H1 (cell line): ENCODE data around the gene ZCCHC10. TPM values are rescaled to one million over a fixed set of nuclear protein-coding genes. Genes with fewer than 3 reads are reported as not detected.

Experiments
- CTCF ChIA-PET: fragments of 300-600 bp; sonication (Branson Sonifier 250); formaldehyde crosslinking; loops from one replicate; lab custom pipeline; 2021; ENCODE audit not compliant: partially characterized antibody; lab: Charles Lee
- POLR2A ChIA-PET: fragments of 300-600 bp; sonication (Branson Sonifier 250); formaldehyde crosslinking; loops from one replicate; lab custom pipeline; 2021; ENCODE audit warnings: inconsistent platforms; ENCODE audit not compliant: partially characterized antibody; lab: Charles Lee
- DNase-seq, 2 experiments: peaks; one replicate each; pipeline versions ENCODE4 v3.0.0 to v3.0.0-alpha.2; 2010 to 2022; ENCODE audit warnings: low spot score in 2 of 2, low read depth in 1 of 2, mixed read lengths in 1 of 2
- FAIRE-seq: peaks from 2 replicates; lab custom pipeline; 2011; peaks lifted over from hg19 to GRCh38; lab: Jason Lieb, UNC
- H2AFZ ChIP-seq: 2 replicates; pipeline ENCODE4 v1.8.1; 2012; ENCODE audit warnings: low read length, inconsistent platforms
- H2AK5ac ChIP-seq: 2 replicates; pipeline ENCODE4 v1.6.1; 2013; ENCODE audit warnings: low read depth, low read length
- H2BK120ac ChIP-seq: replicated peaks from 2 replicates; pipeline ENCODE3; 2013; ENCODE audit warnings: low read depth, low read length, inconsistent platforms
- H2BK12ac ChIP-seq: 2 replicates; pipeline ENCODE4 v1.6.1; 2013; ENCODE audit warnings: low read depth, low read length
- H2BK15ac ChIP-seq: 2 replicates; pipeline ENCODE4 v1.6.1; 2013; ENCODE audit warnings: low read length
- H2BK20ac ChIP-seq: 2 replicates; pipeline ENCODE4 v1.6.1; 2013; ENCODE audit warnings: low read length
- H2BK5ac ChIP-seq: 2 replicates; pipeline ENCODE4 v1.6.1; 2013; ENCODE audit warnings: low read depth, low read length
- H3K14ac ChIP-seq: 2 replicates; pipeline ENCODE4 v1.6.1; 2013; ENCODE audit warnings: inconsistent platforms; ENCODE audit not compliant: insufficient read length
- H3K18ac ChIP-seq: 2 replicates; pipeline ENCODE4 v1.6.1; 2013; ENCODE audit warnings: low read length; ENCODE audit errors: extremely low read depth
- H3K23ac ChIP-seq: 2 replicates; pipeline ENCODE4 v1.6.1; 2013; ENCODE audit warnings: inconsistent platforms; ENCODE audit not compliant: insufficient read length
- H3K23me2 ChIP-seq: 2 replicates; pipeline ENCODE4 v1.6.1; 2013; ENCODE audit warnings: low read depth, low read length
- H3K27ac ChIP-seq: 2 replicates; pipeline ENCODE4 v1.6.1; 2011; ENCODE audit warnings: low read depth, low read length, inconsistent platforms
- H3K27me3 ChIP-seq, 4 experiments: replicated peaks in 1 of 4; 1 replicate in 1 of 4; 2 replicates in 3 of 4; pipeline versions ENCODE4 v1.6.1 to v1.8.1; 2011 to 2013; ENCODE audit warnings: low read length in 3 of 4, mild to moderate bottlenecking in 3 of 4, inconsistent platforms in 2 of 4, mixed read lengths in 2 of 4, moderate library complexity in 1 of 4; ENCODE audit not compliant: control insufficient read depth in 3 of 4, insufficient read depth in 3 of 4; ENCODE audit errors: extremely low read depth in 1 of 4
- H3K36me3 ChIP-seq, 4 experiments: 2 replicates each; pipeline versions ENCODE4 v1.6.1 to v1.8.1; 2011 to 2013; ENCODE audit warnings: mild to moderate bottlenecking in 4 of 4, low read length in 3 of 4, moderate library complexity in 2 of 4, control low read depth in 1 of 4, inconsistent platforms in 1 of 4; ENCODE audit not compliant: insufficient read depth in 4 of 4, control insufficient read depth in 2 of 4
- H3K4ac ChIP-seq: replicated peaks from 2 replicates; pipeline ENCODE3; 2013; ENCODE audit warnings: low read length, low read depth, mixed read lengths, inconsistent platforms; ENCODE audit not compliant: insufficient read length
- H3K4me1 ChIP-seq, 4 experiments: replicated peaks in 1 of 4; 1 replicate in 1 of 4; 2 replicates in 3 of 4; pipeline versions ENCODE4 v1.6.1 to v1.8.1; 2011 to 2013; ENCODE audit warnings: low read length in 3 of 4, inconsistent platforms in 2 of 4, mixed read lengths in 1 of 4; ENCODE audit not compliant: insufficient read depth in 4 of 4, control insufficient read depth in 3 of 4
- H3K4me2 ChIP-seq, 2 experiments: 2 replicates each; pipeline versions ENCODE4 v1.6.1 to v1.8.1; 2011 to 2013; ENCODE audit warnings: low read depth in 2 of 2, low read length in 2 of 2, control low read depth in 1 of 2, inconsistent platforms in 1 of 2, mild to moderate bottlenecking in 1 of 2; ENCODE audit not compliant: insufficient read depth in 1 of 2
- H3K4me3 ChIP-seq, 4 experiments: fragments of 200-600, 300-600 bp in 1 of 4; sonication (generic), shearing (Covaris generic), sonication (Bioruptor Twin) in 1 of 4; 2 replicates each; pipeline versions ENCODE4 v1.5.1 to v1.8.1; 2011 to 2016; ENCODE audit warnings: low read length in 4 of 4, low read depth in 3 of 4, control low read depth in 2 of 4, inconsistent platforms in 2 of 4, mild to moderate bottlenecking in 2 of 4, mixed read lengths in 1 of 4, moderate library complexity in 1 of 4; ENCODE audit not compliant: insufficient read depth in 2 of 4; ENCODE audit errors: extremely low read depth in 1 of 4
- H3K56ac ChIP-seq: replicated peaks from 2 replicates; pipeline ENCODE3; 2013; ENCODE audit warnings: low read depth, mild to moderate bottlenecking, mixed read lengths, low read length, inconsistent platforms; ENCODE audit not compliant: insufficient read length
- H3K79me1 ChIP-seq: 2 replicates; pipeline ENCODE4 v1.6.1; 2013; ENCODE audit warnings: low read depth, low read length, control low read depth
- H3K79me2 ChIP-seq, 2 experiments: 2 replicates each; pipeline versions ENCODE4 v1.6.1 to v1.8.1; 2012 to 2013; ENCODE audit warnings: low read length in 2 of 2, mild to moderate bottlenecking in 2 of 2, inconsistent platforms in 1 of 2; ENCODE audit not compliant: insufficient read depth in 2 of 2, control insufficient read depth in 1 of 2
- H3K9ac ChIP-seq, 4 experiments: replicated peaks in 1 of 4; 1 replicate in 1 of 4; 2 replicates in 3 of 4; pipeline versions ENCODE4 v1.6.1 to v1.8.1; 2011 to 2013; ENCODE audit warnings: low read depth in 3 of 4, low read length in 3 of 4, control low read depth in 2 of 4, mild to moderate bottlenecking in 2 of 4, moderate library complexity in 2 of 4, inconsistent platforms in 1 of 4; ENCODE audit errors: extremely low read depth in 1 of 4
- H3K9me3 ChIP-seq, 2 experiments: 2 replicates each; pipeline versions ENCODE4 v1.6.1 to v1.8.1; 2012 to 2013; ENCODE audit warnings: mild to moderate bottlenecking in 2 of 2, moderate library complexity in 2 of 2, control low read depth in 1 of 2, inconsistent platforms in 1 of 2, low read depth in 1 of 2, low read length in 1 of 2, mixed read lengths in 1 of 2; ENCODE audit not compliant: insufficient read depth in 2 of 2
- H4K20me1 ChIP-seq, 2 experiments: replicated peaks in 1 of 2; 2 replicates each; pipeline versions ENCODE3 to v1.8.1; 2011 to 2013; ENCODE audit warnings: inconsistent platforms in 2 of 2, low read length in 2 of 2, mild to moderate bottlenecking in 1 of 2; ENCODE audit not compliant: insufficient read depth in 2 of 2, control insufficient read depth in 1 of 2
- H4K5ac ChIP-seq: 2 replicates; pipeline ENCODE4 v1.6.1; 2013; ENCODE audit warnings: low read length, low read depth, mixed read lengths, inconsistent platforms; ENCODE audit not compliant: insufficient read length
- H4K8ac ChIP-seq: 2 replicates; pipeline ENCODE4 v1.8.0; 2013; ENCODE audit warnings: mild to moderate bottlenecking, moderate library complexity, low read length, inconsistent platforms; ENCODE audit not compliant: insufficient read depth; ENCODE audit errors: extremely low read depth
- H4K91ac ChIP-seq: replicated peaks from 2 replicates; pipeline ENCODE3; 2013; ENCODE audit warnings: low read length, mixed read lengths, inconsistent platforms; ENCODE audit not compliant: insufficient read length
- BRCA1 ChIP-seq: IDR thresholded peaks from 2 replicates; pipeline ENCODE4 v1.6.1; 2012; ENCODE audit warnings: low read depth, low read length, improper control_type of control experiment
- CBX5 ChIP-seq: fragments of 300-800, 300-1000 bp; sonication (generic); IDR thresholded peaks from 2 replicates; pipeline ENCODE4 v1.7.1; 2016; ENCODE audit warnings: antibody characterized with exemption, low read length, low read depth
- CHD1 ChIP-seq: IDR thresholded peaks from 2 replicates; pipeline ENCODE4 v1.6.1; 2012; ENCODE audit warnings: low read depth, low read length, improper control_type of control experiment
- CHD2 ChIP-seq: IDR thresholded peaks from 2 replicates; pipeline ENCODE4 v1.6.1; 2012; ENCODE audit warnings: low read length, improper control_type of control experiment
- KDM1A ChIP-seq: fragments of 200-600, 300-600 bp; sonication (generic); IDR thresholded peaks from 2 replicates; pipeline ENCODE4 v1.7.1; 2016; ENCODE audit warnings: mild to moderate bottlenecking, low read length, borderline replicate concordance
- MAFK ChIP-seq: IDR thresholded peaks from 2 replicates; pipeline ENCODE4 v1.6.1; 2012; ENCODE audit warnings: low read depth, mild to moderate bottlenecking, improper control_type of control experiment, low read length
- NANOG ChIP-seq: IDR thresholded peaks from 2 replicates; pipeline ENCODE4 v1.6.1; 2011; ENCODE audit warnings: low read length, low read depth, mild to moderate bottlenecking, inconsistent platforms; ENCODE audit not compliant: insufficient read depth, poor library complexity, severe bottlenecking
- POLR2AphosphoS5 ChIP-seq: IDR thresholded peaks from 2 replicates; pipeline ENCODE4 v1.6.1; 2011; ENCODE audit warnings: low read depth, low read length
- RXRA ChIP-seq: IDR thresholded peaks from 2 replicates; pipeline ENCODE4 v1.6.1; 2011; ENCODE audit warnings: low read depth, mild to moderate bottlenecking, low read length, moderate library complexity; ENCODE audit not compliant: insufficient read depth
- SP2 ChIP-seq: IDR thresholded peaks from 2 replicates; pipeline ENCODE4 v1.6.1; 2012; ENCODE audit warnings: mild to moderate bottlenecking, low read length, inconsistent platforms
- YY1 ChIP-seq: IDR thresholded peaks from 2 replicates; pipeline ENCODE4 v1.6.1; 2011; ENCODE audit warnings: low read depth, mild to moderate bottlenecking, low read length
- ZNF274 ChIP-seq: IDR thresholded peaks from 2 replicates; pipeline ENCODE4 v1.7.0; 2012; ENCODE audit warnings: low read length, borderline replicate concordance; ENCODE audit errors: extremely low read depth
- WGBS, 2 experiments: shearing (Covaris generic) in 1 of 2; methylation state at CpG; one replicate each; pipeline versions ENCODE4 v1.1.6 to v1.1.7; 2013 to 2015; ENCODE audit warnings: low lambda C conversion rate in 2 of 2, mixed read lengths in 2 of 2, inconsistent platforms in 1 of 2, low coverage in 1 of 2, missing lambda C conversion rate in 1 of 2; ENCODE audit not compliant: insufficient replicate concordance in 2 of 2, insufficient coverage in 1 of 2, insufficient read length in 1 of 2; ENCODE audit errors: extremely low coverage in 1 of 2, missing lambda C conversion rate in 1 of 2; 5-methylcytosine and 5-hydroxymethylcytosine counted together
- polyA plus RNA-seq, 7 experiments: library from polyadenylated mRNA; depleted of rRNA in 3 of 7; stranded (reverse) in 5 of 7; unstranded in 2 of 7; fragments of >200 nt in 5 of 7; fragments of 200-250 nt in 2 of 7; gene quantifications; 1 replicate in 5 of 7; 2 replicates in 1 of 7; 4 replicates in 1 of 7; pipeline versions ENCODE4 v1.2.1 to v1.2.3, GENCODE V29; 2011 to 2013; ENCODE audit warnings: missing spikeins in 2 of 7, mixed read lengths in 2 of 7
- total RNA-seq: library from RNA; stranded (reverse); fragmentation: NEBNext Ultra II Directional; extraction: Animal tissue kit (Norgen Biotek cat#: 25700); gene quantifications from 2 replicates; pipeline ENCODE4 v1.2.1, GENCODE V29; 2021

ZCCHC10 gene
- total and polyA plus RNA-seq, 2 of the 8 experiments (the other 6 are each of a cell fraction or from before 2014, with no cell fraction given) = 22.4 to 32.9 TPM

GRCh38 chr5:132963171-132964104 lies 62.9 kb downstream of the ZCCHC10 start, which contains the start of gene AFF4:
TSS of gene AFF4 (minus strand) at chr5:132963634. CDS start at chr5:132937189, 26,445 bp downstream.
- Histone ChIP-seq H3K56ac (peak within 1 kb of the TSS; percentile 97), H2BK15ac (no peak within 1 kb of the TSS), H3K79me1 (no peaks in the 10 kb centered on the region), H2BK12ac (peak within 1 kb of the TSS; percentile 31; the same call in 1 of the 2 replicates), H4K8ac (peak within 1 kb of the TSS; percentile 87), H3K36me3 (no peaks in the 10 kb centered on the region), H3K14ac (peak within 1 kb of the TSS; percentile 40), H3K4me2 (peak within 1 kb of the TSS; percentile 76 to 83), H3K79me2 (peaks cover 24 to 45% of the 10 kb centered on the region in 2 experiments), H2BK5ac (peak within 1 kb of the TSS; percentile 92), H3K27me3 (no peaks in the 10 kb centered on the region), H2BK20ac (no peak within 1 kb of the TSS), H4K5ac (peak within 1 kb of the TSS; percentile 99), H2BK120ac (peak within 1 kb of the TSS; percentile 39), H3K27ac (peak within 1 kb of the TSS; percentile 89), H3K4ac (peak within 1 kb of the TSS; percentile 87), H3K4me3 (peak within 1 kb of the TSS; percentile 77 to 95 (median 86)), H2AK5ac (no peak within 1 kb of the TSS), H3K18ac (peak within 1 kb of the TSS; percentile 94), H3K4me1 (no peaks in the 10 kb centered on the region), H3K9me3 (no peaks in the 10 kb centered on the region), H4K20me1 (peaks cover 0 to 4% of the 10 kb centered on the region in 2 experiments), H3K9ac (peak within 1 kb of the TSS; percentile 84 to 98 (median 95)), H3K23me2 (peaks cover 10% of the 10 kb centered on the region), H2AFZ (peak within 1 kb of the TSS; percentile 34; the same call in 1 of the 2 replicates), H4K91ac (peak within 1 kb of the TSS; percentile 87), H3K23ac (no peak within 1 kb of the TSS)
- 2% methylated on average over 70 of the region's 98 CpGs; no CpG with 5 or more reads in 1 of the 2 experiments for WGBS, 2 experiments
- DNase-seq (peak; percentile 88 to 95), FAIRE-seq (no peak)
- ChIA-PET POLR2A (interaction anchor here (0.6 to 7.3 kb wide), 20 partner anchors 9 to 140 kb away, joined by 3 to 104 read pairs (median 4); partner anchors contain the start of genes GDF9, HSPA4, UQCRQ and ZCCHC10), CTCF (interaction anchor here (1.1 kb wide), 1 partner anchor 13 kb away, joined by 3 read pairs; no protein-coding TSS in a partner anchor)
- TF ChIP-seq CBX5 (no peak), CHD2 (no peak; the same call in 1 of the 2 replicates), CHD1 (no peak), POLR2AphosphoS5 (peak; percentile 93), SP2 (no peak), RXRA (no peak), BRCA1 (no peak), YY1 (peak; percentile 44; the same call in 1 of the 2 replicates), NANOG (peak; percentile 4), MAFK (no peak), ZNF274 (no peak), KDM1A (no peak)
